Stimulated activated naive CD8-positive, alpha-beta T cell treated with anti-CD3 and anti-CD28 coated beads, Interleukin-15, Interleukin-2, amounts not matched to agents 100 U/mL and 50 U/mL, for 24 hours (primary cell): ENCODE results near the gene LY6G6C.

ENCODE experiments used
- ATAC-seq: fragments of 150-1000 bp; cut with Tn5 transposase; one replicate; pipeline ENCODE4 v1.10.0; 2021
- DNase-seq: peaks from one replicate; pipeline ENCODE4 v3.0.0; 2021

LY6G6C gene

GRCh38 chr6:31680226-31681134, 41.1 kb downstream of the LY6G6C start, which contains the start of gene LY6G5C:
TSS of gene LY6G5C (minus strand) at chr6:31681067. CDS start at chr6:31680373, 694 bp downstream.
- ATAC-seq, result peak; percentile 71
- peak; percentile 75 for DNase-seq

DNA sequence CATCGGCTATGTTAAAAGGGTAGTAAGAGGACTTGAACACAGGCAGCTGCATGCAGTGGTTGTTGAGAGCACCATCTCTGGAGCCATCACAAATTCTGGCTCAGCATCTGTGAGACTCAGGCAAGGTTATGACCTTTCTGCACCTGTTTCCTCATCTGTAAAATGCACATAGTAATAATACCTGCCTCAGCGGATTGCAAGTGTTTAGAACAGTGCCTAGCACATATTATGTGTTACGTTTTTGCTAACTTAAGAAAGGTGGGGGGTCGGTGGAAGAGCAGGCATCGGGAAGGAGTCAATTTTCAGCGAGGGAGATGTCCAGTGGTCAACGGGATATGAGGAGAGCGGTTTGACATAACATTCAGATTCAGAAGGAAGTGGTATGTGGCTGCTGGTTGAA, 43.6 kb downstream of the LY6G6C start:
- DNase-seq (no peak), ATAC-seq (no peak)

DNA sequence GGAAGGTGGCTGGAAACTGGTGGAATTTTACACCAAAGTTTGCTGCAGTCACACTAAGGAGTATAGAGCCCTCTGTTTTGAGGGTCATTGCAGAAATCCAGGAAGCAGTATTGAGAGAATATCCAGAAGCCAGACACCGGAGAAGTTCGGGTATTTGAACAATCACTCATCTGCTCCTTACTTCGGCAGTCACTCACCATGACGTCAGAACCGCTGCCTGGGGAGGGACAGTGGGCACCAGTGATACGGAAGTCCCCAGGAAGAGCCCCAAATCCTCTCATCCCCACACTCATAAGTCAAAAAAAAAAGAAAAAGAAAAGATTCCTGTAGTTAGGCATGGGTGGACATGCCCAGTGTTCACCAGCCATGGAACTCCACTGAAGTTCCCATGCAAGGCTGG, 44.6 kb downstream of the LY6G6C start:
- DNase-seq, result no peak
- ATAC-seq, result no peak

DNA sequence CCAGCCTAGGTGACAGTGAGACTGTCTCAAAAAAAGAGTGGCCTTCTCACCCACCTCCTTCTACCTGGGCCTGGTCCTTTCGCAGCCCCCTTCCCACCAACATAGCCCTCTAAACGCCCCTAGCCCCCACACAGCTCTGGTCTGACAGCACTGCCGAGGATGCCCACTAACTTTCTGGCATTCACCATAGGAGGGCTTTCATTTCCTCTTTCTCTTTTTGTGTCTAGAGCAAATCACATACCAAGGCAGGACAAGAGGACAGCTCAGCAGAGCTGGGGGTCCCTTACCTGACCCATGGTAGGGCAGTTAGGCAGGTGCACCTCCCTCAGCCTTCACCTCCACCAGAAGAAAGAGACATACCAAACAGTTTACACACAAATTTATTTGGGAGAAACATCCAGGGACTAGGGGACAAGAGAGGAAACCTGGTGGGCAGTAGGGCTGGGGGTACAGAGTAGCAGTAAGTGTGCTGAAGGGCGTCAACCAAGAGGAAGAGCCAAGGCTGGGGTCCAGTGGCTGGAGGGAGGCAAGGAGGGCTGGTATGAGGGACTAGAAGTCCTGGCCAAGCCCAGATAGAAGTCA, 45.1 kb downstream of the LY6G6C start:
- no peak for ATAC-seq
- DNase-seq, result no peak

GRCh38 chr6:31669676-31670075, 51.9 kb downstream of the LY6G6C start, which contains the start of gene LY6G5B:
TSS of gene LY6G5B (plus strand) at chr6:31669976. CDS start at chr6:31670951, 975 bp downstream.
- DNase-seq (no peak), ATAC-seq (no peak)
